A204.1 (cell line): ENCODE data around the gene HIP1.
"Not testable (repeated sequence)": the region's sequence is repeated elsewhere in the genome, so short reads cannot be mapped to it uniquely, and the experiment has no call there.

Experiments used
- FAIRE-seq: peaks from 2 replicates; lab custom pipeline; 2012; peaks lifted over from hg19 to GRCh38; lab: Jason Lieb, UNC

Gene HIP1

DNA sequence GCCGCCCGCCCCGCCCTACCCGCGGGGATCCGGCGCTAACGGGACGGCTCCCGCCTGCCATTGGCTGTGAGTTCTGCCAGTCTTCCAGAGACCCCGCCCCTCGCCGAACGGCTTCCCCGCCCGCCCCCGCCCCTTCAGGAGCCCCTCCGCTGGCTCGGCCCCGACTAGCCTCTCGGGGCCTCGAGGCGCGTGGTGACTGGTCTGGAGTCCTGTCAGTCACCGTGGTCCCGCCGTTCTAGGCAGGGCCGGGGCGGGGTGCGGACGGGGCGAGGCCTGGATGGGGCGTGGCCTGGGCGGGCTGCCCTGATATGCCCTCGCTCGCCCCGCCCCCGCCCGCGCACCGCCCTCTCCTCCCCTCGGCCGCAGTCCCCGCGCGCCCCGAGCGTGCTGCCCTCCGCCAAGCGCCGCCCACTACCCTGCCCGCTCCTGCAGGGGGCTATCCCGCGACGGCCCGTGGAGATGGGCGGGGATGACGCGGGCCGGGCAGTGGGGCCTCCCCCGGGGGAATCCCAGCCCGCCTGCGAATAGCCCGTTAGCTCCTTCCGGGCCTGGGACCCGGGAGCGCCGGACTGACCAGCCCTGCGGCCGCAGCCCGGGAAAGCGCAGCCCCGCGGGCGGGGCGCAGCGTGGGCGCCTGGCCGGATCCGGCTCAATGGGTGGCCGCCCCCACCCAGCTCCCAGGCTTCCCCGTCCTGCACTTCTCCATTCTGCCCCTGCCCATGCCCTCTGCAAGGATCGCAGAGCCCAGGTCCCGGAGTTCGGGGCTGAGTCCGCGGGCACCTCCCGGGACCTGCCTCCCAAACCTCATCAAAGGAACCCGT, 444 bp upstream of the HIP1 start:
- FAIRE-seq: no peak

DNA sequence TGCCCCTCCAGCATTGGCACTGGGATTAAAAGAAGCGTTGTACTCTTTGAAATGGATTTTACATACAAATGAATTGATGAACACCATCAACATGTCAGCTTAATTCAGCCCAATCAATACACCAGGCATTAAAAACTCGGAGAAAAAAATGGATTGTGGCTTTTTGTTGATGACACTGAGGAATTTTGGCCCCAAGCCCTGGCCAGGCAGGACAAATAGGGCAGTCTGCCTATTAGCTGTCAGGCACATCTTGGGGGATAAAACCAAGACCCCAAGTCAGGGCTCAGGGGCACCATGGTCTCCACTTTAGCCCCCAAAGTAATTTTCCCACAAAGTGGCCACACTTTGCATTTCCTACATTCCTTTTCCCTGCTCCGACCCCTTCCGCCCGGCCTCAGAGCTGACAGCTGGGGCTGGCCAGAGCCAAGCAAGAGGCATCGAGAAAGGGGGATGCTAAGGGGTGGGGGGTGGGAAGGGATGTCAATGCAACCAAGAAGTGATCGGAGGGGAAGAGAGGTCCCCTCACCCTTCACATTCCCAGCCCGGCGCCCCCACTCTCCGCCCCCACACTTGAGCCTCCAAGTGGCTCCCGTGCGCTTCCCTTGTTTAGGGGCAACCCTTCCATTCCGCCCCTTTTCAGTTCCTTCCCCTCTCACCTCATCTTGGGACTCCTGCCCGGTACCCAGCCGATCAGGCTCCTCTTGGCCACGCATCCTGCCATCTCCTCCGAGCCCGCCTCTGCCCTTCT, 711 bp downstream of the HIP1 start:
- FAIRE-seq: no peak

DNA sequence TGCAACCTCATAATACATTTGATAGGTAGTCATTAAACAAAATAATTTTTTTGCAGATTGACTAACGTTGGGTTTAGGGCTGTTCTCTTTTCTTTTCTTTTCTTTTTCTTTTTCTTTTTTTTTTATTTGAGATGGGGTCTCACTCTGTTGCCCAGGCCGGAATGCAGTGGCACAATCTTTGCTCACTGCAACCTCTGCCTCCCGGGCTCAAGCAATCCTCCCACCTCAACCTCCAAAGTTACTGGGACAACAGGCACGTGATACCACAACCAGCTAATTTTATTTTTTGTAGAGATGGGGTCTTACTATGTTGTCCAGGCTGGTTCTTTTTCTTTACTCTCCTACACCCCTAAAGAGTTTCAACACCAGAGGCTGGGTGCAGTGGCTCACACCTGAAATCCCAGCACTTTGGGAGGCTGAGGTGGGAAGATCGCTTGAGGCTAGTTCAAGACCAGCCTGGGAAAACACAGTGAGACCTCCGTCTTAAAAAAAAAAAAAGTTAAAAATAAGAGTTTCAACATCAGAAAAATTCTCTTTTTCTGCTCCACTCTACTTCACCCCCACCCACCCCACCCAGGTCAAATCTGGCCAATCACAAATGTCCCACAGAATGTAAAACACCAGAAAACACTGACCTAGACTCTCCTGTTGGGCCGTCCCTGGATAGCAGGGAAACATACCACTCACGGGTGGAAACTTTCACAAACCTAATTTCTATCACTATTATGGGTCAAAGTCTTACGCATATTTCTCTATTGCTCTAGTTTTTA, 3.0 kb downstream of the HIP1 start:
- no peak for FAIRE-seq

DNA sequence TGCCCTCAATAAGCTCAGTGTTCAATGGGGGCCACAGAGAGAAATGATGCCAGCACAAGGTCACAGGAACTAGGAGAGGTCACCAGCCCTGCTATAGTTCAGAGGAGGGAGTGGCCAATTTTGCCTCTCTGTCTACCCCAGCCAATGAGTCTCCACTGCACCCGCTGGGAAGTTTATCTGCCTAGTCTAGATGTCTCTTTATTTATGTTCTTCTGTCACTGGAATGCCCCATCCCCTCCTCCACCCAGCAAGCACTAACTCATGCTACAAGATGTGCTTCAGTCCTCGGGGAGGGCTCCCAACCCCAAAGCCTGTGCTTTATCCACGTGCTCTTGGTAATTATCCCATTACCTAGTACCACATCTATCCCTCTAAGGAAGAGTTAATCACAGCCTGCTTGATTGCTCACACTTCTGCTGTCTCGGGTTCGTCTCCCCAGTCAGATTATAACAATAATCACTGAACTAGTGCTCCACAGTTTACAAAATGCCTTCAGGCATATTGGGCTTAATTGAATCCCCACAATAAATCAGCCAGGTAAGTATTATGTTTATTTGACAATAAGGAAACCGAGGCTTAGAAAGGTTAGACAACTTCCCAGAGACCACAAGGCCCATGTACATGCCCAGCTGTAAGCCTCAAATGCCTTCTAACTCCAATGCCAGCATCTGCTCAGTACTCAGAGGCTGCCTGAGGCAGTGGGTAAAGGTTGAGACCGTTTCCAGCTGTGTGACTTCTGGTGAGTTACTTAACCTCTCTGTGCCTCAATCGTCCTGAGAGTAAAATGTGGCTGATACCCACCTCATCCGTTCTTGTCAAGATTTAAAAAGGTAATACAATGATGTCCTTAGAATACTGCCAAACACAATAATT, 3.9 kb downstream of the HIP1 start:
- FAIRE-seq: no peak

DNA sequence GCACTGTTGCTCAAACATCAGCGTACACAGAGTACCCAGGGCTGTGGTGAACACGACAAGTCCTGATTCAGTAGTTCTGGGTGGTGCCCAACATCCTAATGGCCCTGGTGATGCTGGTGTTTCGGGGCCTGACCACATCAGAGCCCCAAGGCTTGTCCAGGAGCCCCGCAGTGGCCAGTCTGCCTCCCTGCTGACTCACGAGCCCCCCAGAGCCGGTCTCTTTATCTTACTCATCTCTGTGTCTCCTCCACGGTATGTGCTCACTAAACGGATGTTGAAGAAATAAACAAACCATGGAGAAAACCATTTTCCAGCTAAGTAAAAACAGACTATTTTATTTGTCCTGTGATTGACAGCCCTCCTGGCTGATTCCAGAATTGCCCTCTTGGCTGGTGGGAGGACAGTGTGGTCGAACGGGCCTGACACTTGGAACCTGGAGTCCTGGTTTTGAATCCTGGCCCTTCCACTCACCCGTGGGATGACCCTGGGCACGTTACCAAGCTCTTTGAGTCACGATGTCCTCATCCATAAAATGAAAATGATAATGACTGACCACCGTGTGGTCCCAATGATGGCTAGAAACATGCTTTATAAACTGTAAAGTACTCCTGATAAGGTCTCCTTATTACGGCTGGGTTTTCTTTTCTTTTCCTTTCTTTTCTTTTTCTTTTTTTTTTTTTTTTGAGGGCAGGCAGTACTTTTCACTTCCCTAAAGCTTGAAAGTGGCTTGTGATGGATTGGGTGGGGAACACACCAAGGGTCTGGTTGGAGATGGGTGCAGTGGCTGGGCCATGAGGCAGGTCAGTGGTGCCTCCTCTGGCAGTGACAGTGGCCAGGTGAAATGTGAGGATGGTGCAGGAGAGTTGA, 5.7 kb downstream of the HIP1 start:
- no peak for FAIRE-seq

DNA sequence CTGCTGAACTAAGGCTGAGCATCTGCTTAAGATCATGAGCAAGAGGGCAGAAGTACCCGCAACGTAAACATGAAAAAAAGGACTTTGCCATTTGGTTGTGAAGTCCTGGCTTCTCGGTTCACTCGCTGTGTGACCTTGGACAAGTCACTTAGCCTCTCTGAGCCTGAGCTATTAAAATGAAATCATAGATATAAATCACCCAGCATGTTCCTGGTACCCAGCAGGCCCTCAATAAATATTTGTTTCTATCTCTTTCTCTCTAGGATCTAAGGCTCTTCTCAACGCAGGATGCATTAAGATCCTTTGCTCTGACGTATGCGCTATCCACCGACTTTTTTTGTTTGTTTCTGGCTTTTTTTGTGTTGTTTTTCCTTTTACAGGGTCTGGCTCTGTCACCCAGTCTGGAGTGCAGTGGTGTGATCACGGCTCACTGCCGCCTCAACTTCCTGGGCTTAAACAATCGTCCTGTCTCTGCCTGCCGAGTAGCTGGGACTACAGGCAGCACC, 6.7 kb downstream of the HIP1 start:
- FAIRE-seq: no peak

DNA sequence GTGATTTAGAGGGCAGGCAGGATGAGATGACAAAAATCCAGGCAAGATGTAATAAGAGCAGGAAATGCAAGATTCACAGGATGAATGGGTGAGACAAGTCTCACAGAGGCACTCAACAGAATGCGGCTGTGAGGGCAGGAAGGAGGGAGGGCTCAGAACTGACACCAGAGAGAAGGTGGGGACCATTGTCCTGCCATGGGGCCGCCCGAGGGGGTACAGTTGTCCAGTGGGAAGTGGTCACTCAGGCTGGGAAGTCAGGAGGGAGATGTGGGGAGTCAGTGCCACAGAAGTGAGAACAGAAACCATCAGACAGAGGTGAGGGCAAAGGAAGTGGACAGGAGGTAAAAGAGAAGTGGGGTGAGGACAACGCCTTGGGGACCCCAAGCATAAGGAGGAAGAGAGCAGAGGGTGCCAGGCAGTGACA, 8.9 kb downstream of the HIP1 start:
- FAIRE-seq: no peak

DNA sequence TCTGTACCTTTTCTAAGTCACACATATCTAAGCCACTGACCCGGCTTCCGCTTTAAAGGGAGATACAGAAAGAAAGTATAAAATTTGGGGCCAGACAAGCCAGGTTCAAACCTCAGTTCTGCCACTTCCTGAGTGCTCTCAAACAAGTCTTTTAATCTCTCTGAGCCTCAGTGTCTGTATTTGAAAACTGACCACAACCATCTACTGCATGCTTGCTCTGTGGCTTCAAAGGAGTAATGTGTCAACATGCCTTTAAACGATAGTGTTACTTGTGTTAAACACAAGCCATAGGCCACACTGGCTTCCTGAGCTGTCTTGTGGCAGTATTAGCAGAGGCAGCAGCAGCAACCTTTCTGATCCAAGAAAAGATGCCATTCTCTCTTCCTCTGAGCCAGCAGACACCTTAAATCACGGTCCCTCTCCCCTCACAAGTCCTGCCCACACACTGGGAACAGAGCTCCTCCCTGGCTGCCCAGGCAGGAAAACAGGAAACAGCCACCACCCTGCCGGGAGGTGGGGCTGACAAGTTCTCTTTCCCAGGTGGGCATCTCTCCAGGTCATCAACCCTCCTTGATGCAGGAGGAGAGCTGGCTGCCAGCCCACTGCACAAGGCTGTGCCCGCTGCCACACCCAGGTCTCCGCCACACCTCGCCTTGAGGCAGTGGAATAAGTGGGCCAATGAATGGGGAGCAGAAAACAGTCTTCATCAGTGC, 10.7 kb downstream of the HIP1 start:
- no peak for FAIRE-seq

DNA sequence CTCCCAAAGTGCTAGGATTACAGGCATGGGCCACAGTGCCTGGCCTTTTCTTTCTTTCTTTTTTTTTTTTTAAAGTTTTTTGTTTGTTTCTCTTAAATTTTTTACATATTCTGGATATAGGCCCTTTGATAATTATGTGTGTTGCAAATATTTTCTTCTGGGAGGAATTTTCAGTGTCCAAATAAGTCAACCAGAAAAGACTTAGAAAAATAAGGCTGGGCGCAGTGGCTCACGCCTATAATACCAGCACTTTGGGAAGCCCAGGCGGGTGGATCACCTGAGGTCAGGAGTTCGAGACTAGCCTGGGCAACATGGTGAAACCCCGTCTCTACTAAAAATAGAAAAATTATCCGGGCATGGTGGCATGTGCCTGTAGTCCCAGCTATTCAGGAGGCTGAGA, 11.4 kb downstream of the HIP1 start:
- FAIRE-seq: not testable (repeated sequence)

DNA sequence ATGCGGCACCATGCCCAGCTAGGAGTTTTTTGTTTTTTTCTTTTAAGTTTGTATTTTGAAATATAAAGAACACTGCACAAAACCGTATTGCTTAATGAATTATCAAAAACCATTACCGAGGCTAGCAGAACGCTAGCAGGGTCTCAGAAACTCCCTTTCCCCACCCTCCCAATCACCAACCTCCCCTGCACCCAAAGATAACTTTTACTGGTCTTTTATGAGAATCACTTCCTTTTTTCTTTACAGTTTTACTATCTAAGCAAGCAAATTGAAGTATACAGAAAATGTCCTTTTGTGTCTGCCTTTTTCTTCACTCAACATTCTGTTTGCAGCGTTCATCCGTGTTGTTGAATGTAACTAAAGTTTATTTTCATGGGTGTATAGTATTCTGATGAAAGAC, 13.4 kb downstream of the HIP1 start:
- FAIRE-seq: no peak

DNA sequence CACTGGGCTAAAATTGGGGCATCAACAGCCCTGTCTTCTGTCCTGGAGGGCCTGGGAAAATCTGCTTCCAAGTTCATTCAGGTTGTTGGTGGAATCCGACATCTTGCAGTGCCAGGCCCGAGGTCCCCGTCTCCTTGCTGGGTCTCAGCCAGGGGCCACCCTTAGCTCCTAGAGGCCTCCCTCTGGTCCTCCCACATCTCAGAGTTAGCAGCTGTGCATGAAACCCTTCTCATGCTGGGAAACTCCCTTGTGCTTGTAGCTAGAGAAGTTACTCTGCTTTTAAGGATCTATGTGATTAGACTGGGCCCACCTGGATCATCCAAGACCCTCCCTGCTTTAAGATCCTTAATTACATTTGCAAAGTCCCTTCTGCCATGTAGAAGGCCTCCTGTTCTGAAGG, 15.3 kb downstream of the HIP1 start:
- no peak for FAIRE-seq

DNA sequence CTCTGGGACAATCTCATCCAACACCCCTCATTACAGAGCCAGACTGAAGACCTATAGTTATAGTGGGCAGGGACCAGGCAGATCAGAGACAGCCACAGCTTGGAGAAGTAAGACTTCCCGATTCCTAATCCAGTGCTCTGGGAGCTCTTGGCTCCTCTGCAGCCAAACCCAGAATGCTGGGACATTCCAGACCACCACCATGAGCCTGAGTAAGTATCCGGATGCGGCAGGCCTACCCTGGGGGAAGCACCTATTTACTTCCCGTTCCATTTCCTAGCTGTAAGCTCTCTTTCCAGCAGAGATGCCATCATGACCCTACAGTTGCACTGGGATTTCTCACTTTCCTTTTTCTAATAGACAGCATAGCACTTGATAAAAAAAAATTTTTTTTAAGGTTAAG, 16.4 kb downstream of the HIP1 start:
- FAIRE-seq: no peak

DNA sequence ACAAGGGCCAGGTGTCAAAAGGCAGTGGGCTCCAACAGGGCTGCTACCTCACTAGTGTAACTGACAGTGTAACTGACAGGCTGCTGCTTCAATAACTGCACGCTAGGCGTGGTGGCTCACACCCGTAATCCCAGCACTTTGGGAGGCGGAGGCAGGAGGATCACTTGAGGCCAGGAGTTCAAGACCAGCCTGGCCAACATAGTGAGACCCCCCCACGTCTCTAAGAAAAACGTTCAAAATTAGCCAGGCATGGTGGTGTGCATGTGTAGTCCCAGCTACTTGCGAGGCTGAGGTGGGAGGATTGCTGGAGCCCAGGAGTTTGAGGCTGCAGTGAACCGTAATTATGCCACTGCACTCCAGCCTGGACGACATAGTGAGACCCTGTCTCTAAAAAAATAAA, 16.8 kb downstream of the HIP1 start:
- not testable (repeated sequence) for FAIRE-seq

DNA sequence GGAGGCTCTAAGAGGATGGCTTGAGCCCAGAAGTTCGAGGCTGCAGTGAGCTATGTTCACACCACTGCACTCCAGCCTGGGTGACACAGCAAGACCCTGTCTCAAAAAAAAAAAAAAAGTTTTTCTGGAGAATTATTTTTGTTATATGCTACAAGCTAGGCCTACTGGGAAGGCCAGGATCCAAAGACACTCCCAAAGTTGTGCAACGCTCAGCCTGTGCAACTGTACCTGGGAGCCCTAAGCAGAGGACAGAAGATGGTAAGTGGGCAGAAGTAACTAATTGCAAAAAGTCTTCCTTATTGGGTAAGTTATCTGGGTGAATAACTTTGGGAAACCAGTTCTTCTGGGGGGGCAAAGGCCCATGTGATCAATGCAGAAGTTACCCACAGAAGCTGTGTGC, 17.3 kb downstream of the HIP1 start:
- FAIRE-seq: no peak

DNA sequence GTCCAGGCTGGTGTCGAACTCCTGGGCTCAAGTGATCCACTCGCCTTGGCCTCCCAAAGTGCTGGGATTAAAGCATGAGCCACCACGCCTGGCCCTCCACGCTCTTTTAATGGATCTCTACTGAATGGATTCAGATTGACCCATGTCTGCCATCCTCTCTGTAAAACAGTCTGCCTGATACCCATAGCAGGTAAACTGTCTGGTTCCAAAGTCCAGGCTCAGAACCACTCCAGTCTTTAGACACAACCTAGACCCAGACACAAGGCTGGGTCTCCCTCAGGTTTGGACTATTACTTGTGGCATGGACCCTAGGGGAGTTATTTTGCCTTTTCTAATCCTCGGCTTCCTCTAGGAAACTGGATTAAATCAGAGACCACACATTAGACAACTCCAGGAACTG, 19.1 kb downstream of the HIP1 start:
- FAIRE-seq: no peak

DNA sequence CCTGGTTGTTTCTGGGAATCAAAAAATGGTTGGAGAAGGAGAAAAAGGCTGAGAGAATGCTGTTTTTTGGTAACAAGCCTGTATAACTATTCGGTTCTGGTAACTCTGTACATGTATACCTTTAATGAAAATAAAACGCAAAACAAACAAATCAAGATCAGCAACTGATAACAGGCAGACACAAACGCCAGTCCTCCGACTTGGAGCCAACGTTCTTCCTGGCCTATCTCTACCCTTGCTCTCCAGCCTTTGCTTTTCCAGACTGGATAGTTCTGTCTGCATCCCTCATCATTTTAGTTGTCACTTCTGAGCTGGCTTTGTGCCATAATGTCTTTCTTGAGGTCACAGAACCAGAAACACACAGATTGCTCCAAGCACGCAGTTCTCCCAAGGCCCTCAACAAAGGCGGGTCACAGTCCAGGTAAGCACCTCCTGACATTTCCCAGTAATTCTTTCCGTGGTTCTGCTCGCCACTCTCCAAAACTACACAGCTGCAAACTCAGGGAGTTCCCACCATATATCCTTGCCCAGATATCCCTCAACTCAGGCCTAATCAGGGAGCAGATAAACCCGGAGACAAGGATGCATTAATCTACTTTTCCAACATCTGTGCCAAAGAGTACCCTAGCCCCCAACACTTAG, 20.2 kb downstream of the HIP1 start:
- FAIRE-seq: no peak

DNA sequence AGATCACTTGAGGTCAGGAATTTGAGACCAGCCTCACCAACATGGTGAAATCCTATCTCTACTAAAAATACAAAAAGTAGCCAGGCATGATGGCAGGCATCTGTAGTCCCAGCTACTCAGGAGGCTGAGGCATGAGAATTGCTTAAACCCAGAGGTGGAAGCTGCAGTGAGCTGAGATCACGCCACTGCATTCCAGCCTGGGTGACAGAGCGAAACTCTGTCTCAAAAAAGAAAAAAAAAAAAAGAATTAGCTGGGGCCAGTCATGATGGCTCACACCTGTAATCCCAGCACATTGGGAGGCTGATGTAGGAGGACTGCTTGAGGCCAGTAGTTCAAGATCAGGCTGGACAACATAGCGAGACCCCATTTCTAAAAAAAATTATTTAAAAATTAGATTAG, 21.0 kb downstream of the HIP1 start:
- not testable (repeated sequence) for FAIRE-seq

DNA sequence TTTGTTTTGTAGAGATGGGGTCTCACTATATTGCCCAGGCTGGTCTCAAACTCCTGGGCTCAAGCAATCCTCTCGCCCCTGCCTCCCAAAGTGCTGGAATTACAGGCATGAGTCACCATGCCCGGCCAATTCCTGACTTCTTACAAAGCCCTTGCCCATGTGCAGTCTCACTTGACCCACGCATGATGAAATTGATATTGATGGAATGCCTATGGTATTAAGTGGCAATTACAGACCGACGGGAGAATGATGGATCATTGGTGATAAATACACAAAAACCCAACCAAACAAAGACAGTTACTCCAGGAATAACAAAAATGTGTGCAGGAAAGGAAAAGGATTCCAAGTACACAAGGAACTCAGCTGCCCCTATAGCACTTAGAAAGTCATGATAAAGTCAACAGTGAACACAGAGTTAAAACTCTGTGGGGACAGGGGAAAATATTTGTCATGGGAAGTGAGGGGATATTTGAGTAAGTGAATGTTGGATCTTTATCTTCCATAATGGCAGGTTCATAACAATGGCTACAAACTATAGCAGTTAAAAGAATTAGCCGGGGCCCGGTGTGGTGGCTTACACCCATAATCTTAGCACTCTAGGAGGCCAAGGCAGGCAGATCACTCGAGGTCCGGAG, 21.6 kb downstream of the HIP1 start:
- no peak for FAIRE-seq

DNA sequence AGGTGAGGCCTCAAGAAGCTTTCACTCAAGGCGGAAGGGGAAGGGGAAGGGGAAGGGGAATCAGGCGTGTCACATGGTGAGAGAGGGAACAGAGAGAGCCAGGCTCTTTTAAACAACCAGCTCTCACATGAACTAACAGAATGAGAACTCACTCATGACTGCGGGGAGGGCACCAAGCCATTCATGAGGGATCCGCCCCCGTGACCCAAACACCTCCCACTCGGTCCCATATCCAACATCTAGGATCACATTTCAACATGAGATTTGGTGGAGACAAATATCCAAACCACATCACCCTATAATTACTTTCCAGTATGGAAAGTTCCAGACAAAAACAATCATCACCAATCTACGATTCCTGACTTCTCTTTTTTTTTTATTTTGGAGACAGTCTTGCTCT, 22.9 kb downstream of the HIP1 start:
- FAIRE-seq: no peak
